HT-29 (cell line): ENCODE measurements around the gene SLC25A4. TPM values are rescaled to one million over a fixed set of nuclear protein-coding genes. Genes with fewer than 3 reads are reported as not detected.
"Not testable (repeated sequence)": the region's sequence is repeated elsewhere in the genome, so short reads cannot be mapped to it uniquely, and the experiment has no call there.

Experiments used
- DNase-seq: peaks from one replicate; pipeline ENCODE4 v3.0.0-alpha.2; 2015; ENCODE audit warnings: low spot score
- total RNA-seq: library from RNA; depleted of rRNA; stranded (reverse); fragments of >200 nt; shearing (Covaris generic); gene quantifications from 2 replicates; pipeline ENCODE4 v1.2.3, GENCODE V29; 2014; rRNA removed

SLC25A4 gene
- total RNA-seq, 1 experiment from 2014 or later, result 11.6 TPM

DNA sequence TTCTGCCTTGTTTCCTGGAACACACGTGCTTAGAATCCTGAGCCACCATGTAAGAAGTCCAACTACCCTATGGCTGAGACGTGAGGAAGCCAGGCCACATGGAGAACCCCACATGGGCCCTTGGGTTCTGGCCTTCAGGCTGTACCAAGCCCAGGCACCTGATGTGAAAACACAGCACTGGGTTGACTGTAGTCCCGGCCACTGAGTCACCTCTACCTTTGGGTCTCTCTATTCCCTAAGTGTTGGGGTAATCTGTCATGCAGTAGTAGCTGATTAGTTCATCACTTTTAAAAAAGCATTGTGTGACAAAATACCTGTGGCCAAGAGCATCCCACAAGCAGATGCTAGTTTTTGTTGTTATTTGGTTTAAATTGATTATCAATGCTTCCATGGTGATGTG is 36.4 kb downstream of the SLC25A4 start:
- DNase-seq, result no peak

DNA sequence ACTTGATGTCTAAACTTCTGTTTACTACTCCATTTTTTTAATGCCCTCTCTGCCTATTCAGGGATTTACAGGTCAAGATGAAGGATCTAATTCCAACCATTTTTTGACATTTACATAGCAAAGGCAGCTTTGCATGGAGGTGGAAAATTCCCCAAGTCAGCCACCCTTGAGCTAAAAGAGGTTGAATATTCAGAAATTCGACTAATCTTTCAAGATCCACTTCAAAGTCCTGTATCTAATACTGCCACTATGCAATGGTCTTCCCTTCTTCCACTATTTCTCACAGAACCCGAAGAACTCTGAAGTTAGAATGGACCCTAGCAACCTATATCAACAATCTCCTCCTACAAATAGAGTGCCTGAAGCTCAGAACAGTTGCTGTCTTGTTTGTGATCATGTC is 39.2 kb downstream of the SLC25A4 start:
- DNase-seq, result no peak

DNA sequence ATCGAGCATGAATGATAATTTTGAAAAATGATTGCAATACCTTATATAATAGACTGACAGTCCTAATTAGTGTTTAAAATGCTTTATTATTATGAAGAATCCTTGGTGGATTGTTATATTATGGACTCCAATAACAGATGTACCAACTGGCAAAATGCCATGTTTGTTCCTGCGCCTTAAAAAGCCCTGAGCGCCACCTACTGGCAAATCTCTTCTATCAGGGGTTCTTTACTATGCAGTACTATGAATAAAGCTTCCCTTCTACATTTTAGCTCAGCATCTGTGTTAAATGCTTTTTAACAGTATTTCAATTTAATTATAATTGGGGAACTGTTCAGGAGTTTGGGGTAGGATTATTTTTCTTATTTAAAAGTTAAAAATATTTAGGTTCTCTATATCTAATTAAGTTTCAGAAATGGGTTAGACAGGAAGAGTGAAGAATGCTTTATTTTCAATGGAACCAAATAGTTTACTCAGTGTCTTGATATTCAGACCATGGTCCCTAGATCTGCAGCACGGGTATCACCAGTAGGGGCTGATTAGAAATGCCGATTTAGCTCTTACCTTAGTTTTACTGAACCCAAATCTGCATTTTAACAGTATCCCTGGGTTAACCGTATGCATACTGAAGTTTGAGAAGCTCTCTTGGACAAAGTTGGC is 40.7 kb downstream of the SLC25A4 start:
- peak; percentile 86 for DNase-seq

DNA sequence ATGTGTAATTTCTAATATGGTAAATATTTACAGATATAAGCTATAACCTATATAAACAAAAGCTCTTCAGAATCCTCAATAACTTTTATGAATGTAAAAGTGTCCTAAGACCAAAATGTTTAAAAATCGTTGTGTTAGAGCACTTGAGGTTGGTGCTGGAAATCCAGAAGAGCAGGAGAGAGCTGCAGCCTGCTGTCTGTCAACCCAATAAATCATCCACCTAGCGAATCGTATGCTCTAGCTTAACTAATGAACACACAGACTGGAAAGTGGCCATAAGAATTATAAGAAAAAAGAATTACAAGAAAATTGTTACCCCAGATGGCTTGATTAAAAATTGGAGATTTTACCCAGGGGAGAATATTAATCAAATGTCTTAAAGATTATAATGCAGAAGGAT is 43.7 kb downstream of the SLC25A4 start:
- no peak for DNase-seq

DNA sequence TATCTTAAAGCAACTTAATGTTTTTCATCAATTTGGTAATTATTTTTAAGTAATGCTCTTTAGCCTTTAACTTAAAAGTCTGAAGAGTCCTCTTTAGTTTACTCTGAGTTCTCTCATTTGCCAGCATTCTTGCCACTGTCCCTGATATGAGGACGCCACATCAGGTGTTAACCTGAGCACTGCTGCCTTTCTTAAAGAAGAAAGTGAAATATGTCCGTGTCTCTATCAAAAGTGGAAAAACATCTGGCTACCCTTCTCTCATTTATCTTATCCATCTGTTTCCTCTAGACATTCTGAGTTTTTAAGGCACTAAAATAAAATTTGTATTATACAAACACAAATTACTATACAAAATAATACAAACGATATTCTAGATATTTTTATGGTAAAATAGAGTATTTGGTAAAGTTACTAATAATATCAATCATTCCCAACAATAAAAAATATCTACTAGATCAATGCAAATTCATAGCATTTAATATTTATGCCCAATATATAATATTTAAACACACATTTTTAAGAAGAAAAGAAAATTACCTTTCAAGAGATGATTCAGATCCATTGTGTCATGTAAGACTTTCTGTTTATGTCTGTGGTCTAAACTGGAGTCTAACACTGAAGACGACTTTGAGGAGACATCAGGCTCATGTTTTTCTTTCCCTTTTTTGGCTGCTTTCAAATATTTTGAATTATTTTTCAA is 46.7 kb downstream of the SLC25A4 start:
- DNase-seq, result no peak

DNA sequence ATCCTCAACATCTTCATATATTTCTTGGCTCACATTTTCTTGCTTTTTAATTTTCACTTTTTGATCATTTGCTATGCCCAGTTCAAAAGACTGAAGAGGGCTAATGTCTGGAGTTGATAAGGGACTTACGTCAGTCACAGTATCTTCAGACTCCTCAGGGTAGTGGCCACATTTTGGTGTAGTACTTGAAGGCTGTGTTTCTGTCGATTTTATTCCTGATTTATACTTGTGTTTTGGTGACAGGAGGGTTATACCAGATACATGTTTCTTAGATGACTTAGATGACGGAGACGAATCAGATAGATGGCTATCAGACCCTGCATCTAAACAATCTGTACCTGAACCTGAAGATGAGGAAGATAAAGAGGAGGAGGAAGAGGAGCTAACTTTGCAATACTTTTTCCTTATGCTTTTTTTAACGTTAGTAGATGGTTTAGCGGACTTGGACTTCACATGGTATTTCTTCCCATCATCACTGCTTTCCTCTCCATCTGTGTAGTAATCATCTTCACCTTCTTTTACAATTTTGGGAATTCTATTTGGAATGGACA is 47.3 kb downstream of the SLC25A4 start:
- no peak for DNase-seq

DNA sequence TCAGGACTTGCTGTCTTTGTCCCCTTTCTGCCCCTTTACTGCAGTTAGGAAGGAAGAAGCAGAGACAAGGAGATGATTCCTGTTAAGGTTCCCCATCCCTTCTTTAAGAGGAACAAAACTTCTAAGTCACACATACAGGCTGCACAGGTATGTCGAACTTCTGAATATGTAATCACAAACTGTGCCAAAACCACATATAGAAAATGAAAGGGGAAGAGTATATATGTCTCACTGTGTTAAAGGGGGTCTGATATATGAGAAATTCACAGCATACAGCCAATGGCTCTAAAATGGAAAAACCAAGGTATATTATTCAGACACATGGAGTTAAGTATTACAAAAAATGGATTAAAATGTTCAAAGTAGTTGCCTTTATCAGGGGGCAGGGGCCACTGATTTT is 49.0 kb downstream of the SLC25A4 start:
- DNase-seq, result no peak

DNA sequence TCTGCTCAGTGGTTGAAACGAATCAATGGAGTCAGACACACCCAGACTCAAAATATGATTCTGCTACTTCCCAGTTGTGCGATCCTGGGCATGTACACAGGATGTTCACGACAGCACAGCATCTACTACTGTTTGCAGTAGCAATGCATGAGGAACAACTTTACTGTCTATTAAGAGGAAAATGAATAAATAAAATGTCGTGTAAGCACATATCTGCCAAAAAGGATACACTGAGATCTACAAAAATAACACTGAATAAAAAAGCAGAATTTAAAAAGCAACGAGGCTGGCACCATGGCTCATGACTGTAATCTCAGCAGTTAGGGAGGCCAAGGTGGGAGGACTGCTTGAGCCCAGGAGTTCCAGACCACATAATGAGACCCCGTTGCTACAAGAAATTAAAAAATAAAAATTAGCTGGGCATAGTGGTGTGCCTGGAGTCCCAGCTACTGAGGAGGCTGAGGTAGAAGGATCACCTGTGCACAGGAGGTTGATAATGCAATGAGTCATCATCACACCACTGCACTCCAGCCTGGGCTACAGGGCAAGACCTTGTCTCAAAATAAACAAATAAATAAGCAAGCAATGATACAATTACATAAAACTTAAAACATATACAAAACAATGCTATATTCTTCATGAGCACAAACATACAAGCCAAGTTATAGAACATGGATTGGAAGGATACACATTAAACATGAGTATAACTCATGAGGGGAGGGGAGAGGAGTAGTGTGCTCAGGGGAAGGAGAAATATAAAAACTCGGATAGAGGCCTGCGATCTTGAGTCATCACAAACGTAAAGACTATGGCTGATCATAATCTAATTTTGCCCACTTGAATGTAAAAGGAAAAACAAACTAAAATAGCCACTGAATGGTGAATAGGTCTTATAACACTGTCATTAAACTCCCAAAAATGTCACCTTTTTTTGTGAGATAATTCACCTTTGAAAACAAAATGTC is 52.1 kb downstream of the SLC25A4 start:
- DNase-seq, result no peak

DNA sequence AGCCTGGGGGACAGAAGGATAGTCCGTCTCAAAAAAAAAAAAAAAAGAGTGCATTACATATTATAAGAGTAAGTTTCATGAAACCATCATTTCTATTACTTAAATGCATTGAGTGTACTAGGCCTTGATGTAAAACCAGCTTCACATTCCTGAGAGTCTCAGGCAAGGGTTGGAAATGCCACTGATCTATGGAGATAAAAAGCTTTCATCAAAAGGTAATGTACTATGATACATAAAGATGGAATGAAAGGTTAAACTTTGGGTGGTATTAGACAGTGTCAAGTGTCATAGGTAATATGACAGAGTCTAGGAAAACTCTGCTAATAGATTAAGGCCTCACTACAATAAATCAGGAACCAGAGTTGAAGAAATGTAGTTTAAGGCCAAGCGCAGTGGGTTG is 53.4 kb downstream of the SLC25A4 start:
- peak; percentile 27 for DNase-seq

DNA sequence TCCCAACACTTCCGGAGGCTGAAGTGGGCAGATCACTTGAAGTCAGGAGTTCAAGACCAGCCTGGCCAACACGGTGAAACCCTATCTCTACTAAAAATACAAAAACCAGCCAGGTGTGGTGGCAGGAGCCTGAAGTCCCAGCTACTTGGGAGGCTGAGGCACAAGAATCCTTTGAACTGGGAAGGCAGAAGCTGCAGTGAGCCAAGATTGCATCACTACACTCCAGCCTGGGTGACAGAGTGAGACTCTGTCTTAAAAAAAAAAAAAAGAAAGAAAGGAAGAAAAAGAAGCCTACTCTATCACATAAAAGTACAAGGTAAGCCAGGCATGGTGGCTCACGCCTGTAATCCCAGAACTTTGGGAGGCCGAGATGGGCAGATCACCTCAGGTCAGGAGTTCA is 55.1 kb downstream of the SLC25A4 start:
- DNase-seq, result not testable (repeated sequence)

Other genes with a start within 250 kb of the SLC25A4 start
- gene HELT, start 124.8 kb upstream of the SLC25A4 start, total RNA-seq, result not detected in 2 replicates
- 7.1 and 8.0 TPM in 2 replicates for gene CFAP97, start 60.7 kb downstream of the SLC25A4 start, total RNA-seq
- 3.3 and 4.8 TPM in 2 replicates for gene SNX25, start 66.3 kb downstream of the SLC25A4 start, total RNA-seq